GM13977 (cell line): ENCODE data around the gene LDLRAD4.

Source experiments
- DNase-seq: peaks from one replicate; pipeline ENCODE4 v3.0.0; 2012; ENCODE audit warnings: low spot score
- CTCF ChIP-seq: IDR thresholded peaks from 2 replicates; pipeline ENCODE4 v1.5.1; 2012; ENCODE audit warnings: mild to moderate bottlenecking, control low read depth; ENCODE audit not compliant: insufficient read depth; ENCODE audit errors: extremely low read depth, missing control alignments
- in situ Hi-C: fragments of 300-500 bp; cut with MboI; formaldehyde crosslinking; loops from one replicate; pipeline ENCODE4 v1.12.0; 2022; ENCODE audit warnings: low sequenced_read_pairs, low pct_unique_long_range_greater_than_20kb, mixed read lengths, inconsistent platforms; ENCODE audit not compliant: unreplicated experiment

The LDLRAD4 gene

GRCh38 chr18:13621446-13621849 lies 402.9 kb downstream of the LDLRAD4 start:
- TF ChIP-seq CTCF = no peak
- in situ Hi-C loops = no loop called here
- no peak for DNase-seq

GRCh38 chr18:13621886-13622619 lies 403.5 kb downstream of the LDLRAD4 start:
- no peak for DNase-seq
- no peak for TF ChIP-seq CTCF
- in situ Hi-C loops = no loop called here

- no peak for DNase-seq
- TF ChIP-seq CTCF = no peak
- in situ Hi-C loops = no loop called here
These were observed 404.2 kb downstream of the LDLRAD4 start for GRCh38 chr18:13622751-13623150.

GRCh38 chr18:13623348-13623747 lies 404.8 kb downstream of the LDLRAD4 start:
- in situ Hi-C loops = no loop called here
- DNase-seq = no peak
- TF ChIP-seq CTCF = no peak

- TF ChIP-seq CTCF = no peak
- in situ Hi-C loops = no loop called here
These were observed 405.3 kb downstream of the LDLRAD4 start for GRCh38 chr18:13623871-13624270.

GRCh38 chr18:13624563-13625237 lies 406.1 kb downstream of the LDLRAD4 start:
- no peak for DNase-seq
- no peak for TF ChIP-seq CTCF
- in situ Hi-C loops = no loop called here

More at GRCh38 chr18:13623871-13624270, 405.3 kb downstream of the LDLRAD4 start:
- DNase-seq = no peak
